K562 (cell line): ENCODE results near the gene STK11. TPM values are rescaled to one million over a fixed set of nuclear protein-coding genes. Genes with fewer than 3 reads are reported as not detected.
A peak's percentile ranks its signal among the peaks of the same experiment; 100 is the strongest.

Experiments used
- CBFB ChIP-seq: sonication (generic); formaldehyde crosslinking; IDR thresholded peaks from 2 replicates; pipeline ENCODE4 v1.4.0; 2020; ENCODE audit warnings: mild to moderate bottlenecking, missing genetic modification reagents
- DIDO1 ChIP-seq: fragments of 450-650 bp; IDR thresholded peaks from 2 replicates; pipeline ENCODE4 v1.6.1; 2016; ENCODE audit warnings: low read depth, missing biosample characterization, missing genetic modification characterization
- ILF3 ChIP-seq: fragments of 450-650 bp; IDR thresholded peaks from 2 replicates; pipeline ENCODE4 v1.6.1; 2018; ENCODE audit warnings: antibody characterized with exemption, mild to moderate bottlenecking, moderate library complexity, borderline replicate concordance
- MAZ ChIP-seq, 2 experiments: fragments of 450-650 bp in 1 of 2; sonication (generic) in 1 of 2; formaldehyde crosslinking; IDR thresholded peaks in 1 of 2; conservative IDR thresholded peaks in 1 of 2; 2 replicates each; pipeline versions ENCODE4 v1.4.0 to v1.5.0; 2020; ENCODE audit warnings: mild to moderate bottlenecking in 1 of 2, missing genetic modification reagents in 1 of 2
- NR2F6 ChIP-seq: fragments of 450-650 bp; formaldehyde crosslinking; IDR thresholded peaks from 2 replicates; pipeline ENCODE4 v1.4.0; 2020; ENCODE audit warnings: mild to moderate bottlenecking
- RBFOX2 ChIP-seq: fragments of 200-400 bp; formaldehyde crosslinking; IDR thresholded peaks from 2 replicates; pipeline ENCODE4 v1.6.1; 2017; ENCODE audit warnings: low read depth, mild to moderate bottlenecking, low read length, moderate library complexity
- RBM17 ChIP-seq: fragments of 200-400 bp; formaldehyde crosslinking; IDR thresholded peaks from 2 replicates; pipeline ENCODE4 v1.6.1; 2017; ENCODE audit warnings: low read depth, mild to moderate bottlenecking, low read length, borderline replicate concordance
- ZNF507 ChIP-seq: conservative IDR thresholded peaks from 2 replicates; pipeline ENCODE4 v1.6.1; 2017; ENCODE audit warnings: missing genetic modification characterization, missing compliant biosample characterization
- ZNF77 ChIP-seq: fragments of 250-450 bp; sonication (Bioruptor Pico); IDR thresholded peaks from 2 replicates; pipeline ENCODE4 v1.5.0; 2020
- polyA plus RNA-seq, 8 experiments: library from polyadenylated mRNA; depleted of rRNA in 4 of 8; stranded (reverse) in 5 of 8; unstranded in 3 of 8; fragments of >200 nt; fragmentation: Nextera tagmentation in 2 of 8; fragmentation: Illumina TruSeq in 1 of 8; extraction: Ambion mirVana in 2 of 8; extraction: Trizol in 1 of 8; gene quantifications; 2 replicates each; pipeline versions ENCODE4 v1.2.1 to v1.2.3, GENCODE V29; 2011 to 2014; ENCODE audit warnings: inconsistent platforms in 1 of 8, missing spikeins in 1 of 8
- total RNA-seq, 7 experiments: library from RNA; depleted of rRNA in 6 of 7; stranded (reverse); fragments of >200 nt in 6 of 7; fragmentation: Illumina TruSeq in 2 of 7; extraction: Trizol in 2 of 7; gene quantifications; 2 replicates each; pipeline versions ENCODE4 v1.2.1 to v1.2.3, GENCODE V29; 2011 to 2021; ENCODE audit warnings: low replicate concordance in 1 of 7
- TF ChIP-seq, protein P1 (sequence below): fragments of 250-450 bp; sonication (Bioruptor Pico); IDR thresholded peaks from 2 replicates; pipeline ENCODE4 v1.4.0; 2020; ENCODE audit warnings: mild to moderate bottlenecking
- TF ChIP-seq, protein P2 (sequence below): sonication (generic); formaldehyde crosslinking; IDR thresholded peaks from 2 replicates; pipeline ENCODE4 v1.8.0; 2022; ENCODE audit warnings: mild to moderate bottlenecking, missing genetic modification reagents
- TF ChIP-seq, protein P3 (sequence below): fragments of 250-450 bp; sonication (Bioruptor Pico); IDR thresholded peaks from 2 replicates; pipeline ENCODE4 v1.5.0; 2020; ENCODE audit warnings: mild to moderate bottlenecking, borderline replicate concordance
- TF ChIP-seq, protein P4 (sequence below): IDR thresholded peaks from 2 replicates; pipeline ENCODE4 v1.6.1; 2011; ENCODE audit warnings: borderline replicate concordance, low read depth, mild to moderate bottlenecking, moderate library complexity, low read length; ENCODE audit not compliant: insufficient read depth, poor library complexity, severe bottlenecking

Gene STK11
- total and polyA plus RNA-seq, 9 of the 15 experiments (the other 6 are each of a cell fraction or from before 2014, with no cell fraction given), result 0.15 to 96.5 (median 31.7) TPM

DNA sequence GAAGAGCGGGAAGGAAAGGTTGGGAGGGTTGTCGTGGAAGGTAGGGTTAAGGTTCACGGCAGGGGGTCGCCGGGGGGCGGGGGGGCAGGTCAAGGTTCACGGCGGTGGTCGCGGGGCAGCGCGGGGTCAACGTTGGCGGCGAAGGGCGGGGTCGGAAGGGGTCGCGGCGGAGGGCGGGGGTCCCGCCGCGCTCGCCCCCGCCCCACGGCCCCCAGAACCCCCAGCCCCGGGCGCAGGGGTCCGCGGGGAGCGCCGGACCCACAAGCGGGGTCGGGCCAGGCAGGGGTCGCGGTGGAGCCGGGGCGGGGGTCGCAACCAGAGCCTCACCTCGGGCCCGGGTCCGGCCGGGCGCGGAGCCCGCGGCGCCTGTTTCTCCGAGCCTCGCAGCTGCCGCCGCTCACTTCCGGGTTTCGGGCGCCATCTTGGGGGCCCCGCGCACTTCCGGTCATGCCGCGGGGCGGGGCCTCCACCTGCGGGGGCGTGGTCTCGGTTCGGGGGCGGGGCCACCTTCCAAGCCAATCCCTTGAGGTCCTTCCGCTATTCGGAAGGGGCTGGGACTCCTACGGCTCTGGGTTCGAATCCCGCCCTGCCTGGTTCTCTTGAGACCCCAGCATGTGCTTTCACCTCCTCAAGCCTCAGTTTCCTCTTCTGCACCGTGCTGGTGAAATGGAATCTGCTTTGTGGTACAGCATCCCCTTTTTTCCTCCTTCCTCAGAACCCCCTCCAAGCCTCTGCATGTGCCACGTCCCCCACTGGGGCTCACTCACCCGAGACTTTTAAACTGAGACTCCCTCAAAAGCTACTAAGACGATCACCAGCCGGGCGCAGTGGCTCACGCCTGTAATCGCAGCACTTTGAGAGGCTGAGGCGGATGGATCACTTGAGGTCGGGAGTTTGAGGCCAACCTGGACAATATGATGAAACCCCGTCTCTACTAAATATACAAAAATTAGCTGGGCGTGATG lies 31.5 kb upstream of the STK11 start, which contains the start of gene SBNO2 (continued):
- TF ChIP-seq, protein P1, sequence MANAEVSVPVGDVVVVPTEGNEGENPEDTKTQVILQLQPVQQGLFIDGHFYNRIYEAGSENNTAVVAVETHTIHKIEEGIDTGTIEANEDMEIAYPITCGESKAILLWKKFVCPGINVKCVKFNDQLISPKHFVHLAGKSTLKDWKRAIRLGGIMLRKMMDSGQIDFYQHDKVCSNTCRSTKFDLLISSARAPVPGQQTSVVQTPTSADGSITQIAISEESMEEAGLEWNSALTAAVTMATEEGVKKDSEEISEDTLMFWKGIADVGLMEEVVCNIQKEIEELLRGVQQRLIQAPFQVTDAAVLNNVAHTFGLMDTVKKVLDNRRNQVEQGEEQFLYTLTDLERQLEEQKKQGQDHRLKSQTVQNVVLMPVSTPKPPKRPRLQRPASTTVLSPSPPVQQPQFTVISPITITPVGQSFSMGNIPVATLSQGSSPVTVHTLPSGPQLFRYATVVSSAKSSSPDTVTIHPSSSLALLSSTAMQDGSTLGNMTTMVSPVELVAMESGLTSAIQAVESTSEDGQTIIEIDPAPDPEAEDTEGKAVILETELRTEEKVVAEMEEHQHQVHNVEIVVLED (CRISPR knock-in tag), result no peak
- TF ChIP-seq MAZ (CRISPR knock-in tag; conservative IDR thresholded peaks at IDR 0.05 in 1 of 2, IDR thresholded peaks at IDR 0.05 in 1 of 2) (peak; percentile 79 to 92), ILF3 (no peak; the same call in 1 of the 2 replicates), ZNF77 (CRISPR knock-in tag) (no peak), ZNF507 (tag) (no peak), RBM17 (no peak), RBFOX2 (peak; percentile 87), NR2F6 (no peak), DIDO1 (tag) (no peak), CBFB (CRISPR knock-in tag) (no peak)
- TF ChIP-seq, protein P2, sequence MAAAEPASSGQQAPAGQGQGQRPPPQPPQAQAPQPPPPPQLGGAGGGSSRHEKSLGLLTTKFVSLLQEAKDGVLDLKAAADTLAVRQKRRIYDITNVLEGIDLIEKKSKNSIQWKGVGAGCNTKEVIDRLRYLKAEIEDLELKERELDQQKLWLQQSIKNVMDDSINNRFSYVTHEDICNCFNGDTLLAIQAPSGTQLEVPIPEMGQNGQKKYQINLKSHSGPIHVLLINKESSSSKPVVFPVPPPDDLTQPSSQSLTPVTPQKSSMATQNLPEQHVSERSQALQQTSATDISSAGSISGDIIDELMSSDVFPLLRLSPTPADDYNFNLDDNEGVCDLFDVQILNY, result no peak
- TF ChIP-seq, protein P3, sequence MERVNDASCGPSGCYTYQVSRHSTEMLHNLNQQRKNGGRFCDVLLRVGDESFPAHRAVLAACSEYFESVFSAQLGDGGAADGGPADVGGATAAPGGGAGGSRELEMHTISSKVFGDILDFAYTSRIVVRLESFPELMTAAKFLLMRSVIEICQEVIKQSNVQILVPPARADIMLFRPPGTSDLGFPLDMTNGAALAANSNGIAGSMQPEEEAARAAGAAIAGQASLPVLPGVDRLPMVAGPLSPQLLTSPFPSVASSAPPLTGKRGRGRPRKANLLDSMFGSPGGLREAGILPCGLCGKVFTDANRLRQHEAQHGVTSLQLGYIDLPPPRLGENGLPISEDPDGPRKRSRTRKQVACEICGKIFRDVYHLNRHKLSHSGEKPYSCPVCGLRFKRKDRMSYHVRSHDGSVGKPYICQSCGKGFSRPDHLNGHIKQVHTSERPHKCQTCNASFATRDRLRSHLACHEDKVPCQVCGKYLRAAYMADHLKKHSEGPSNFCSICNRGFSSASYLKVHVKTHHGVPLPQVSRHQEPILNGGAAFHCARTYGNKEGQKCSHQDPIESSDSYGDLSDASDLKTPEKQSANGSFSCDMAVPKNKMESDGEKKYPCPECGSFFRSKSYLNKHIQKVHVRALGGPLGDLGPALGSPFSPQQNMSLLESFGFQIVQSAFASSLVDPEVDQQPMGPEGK (CRISPR knock-in tag), result no peak
- TF ChIP-seq, protein P4, sequence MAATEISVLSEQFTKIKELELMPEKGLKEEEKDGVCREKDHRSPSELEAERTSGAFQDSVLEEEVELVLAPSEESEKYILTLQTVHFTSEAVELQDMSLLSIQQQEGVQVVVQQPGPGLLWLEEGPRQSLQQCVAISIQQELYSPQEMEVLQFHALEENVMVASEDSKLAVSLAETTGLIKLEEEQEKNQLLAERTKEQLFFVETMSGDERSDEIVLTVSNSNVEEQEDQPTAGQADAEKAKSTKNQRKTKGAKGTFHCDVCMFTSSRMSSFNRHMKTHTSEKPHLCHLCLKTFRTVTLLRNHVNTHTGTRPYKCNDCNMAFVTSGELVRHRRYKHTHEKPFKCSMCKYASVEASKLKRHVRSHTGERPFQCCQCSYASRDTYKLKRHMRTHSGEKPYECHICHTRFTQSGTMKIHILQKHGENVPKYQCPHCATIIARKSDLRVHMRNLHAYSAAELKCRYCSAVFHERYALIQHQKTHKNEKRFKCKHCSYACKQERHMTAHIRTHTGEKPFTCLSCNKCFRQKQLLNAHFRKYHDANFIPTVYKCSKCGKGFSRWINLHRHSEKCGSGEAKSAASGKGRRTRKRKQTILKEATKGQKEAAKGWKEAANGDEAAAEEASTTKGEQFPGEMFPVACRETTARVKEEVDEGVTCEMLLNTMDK, result no peak
